Stimulated activated CD4-positive, alpha-beta T cell treated with anti-CD3 and anti-CD28 coated beads, Interleukin-12 subunit alpha, Interleukin-12 subunit beta, amount 100 ng/mL, for 48 hours (primary cell): ENCODE results near the gene HOXA9.

Experiments
- DNase-seq, 3 donors: peaks; one replicate each; pipeline ENCODE4 v3.0.0-alpha.2; 2020; ENCODE audit warnings: low read depth in 2 of 3, low spot score in 1 of 3

The HOXA9 gene

DNA sequence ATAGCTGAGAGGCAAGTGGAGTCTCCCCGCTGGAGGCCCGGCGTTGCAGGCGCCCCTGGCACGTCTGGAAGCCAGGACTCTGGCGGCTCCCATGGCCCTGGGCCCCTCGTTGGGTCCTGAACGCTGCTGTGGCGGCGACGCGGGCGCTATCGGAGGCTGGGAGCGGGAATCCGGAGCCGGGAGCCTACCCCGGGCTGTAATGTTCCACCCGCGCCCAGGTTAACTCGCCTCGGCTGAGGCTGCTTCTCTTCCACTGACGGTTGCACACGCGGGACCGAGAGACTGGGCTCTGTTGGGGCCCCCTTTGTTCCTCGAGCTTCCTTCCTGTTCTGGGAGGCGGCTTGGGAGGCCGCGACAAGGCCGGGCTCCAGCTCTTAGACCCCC is 20.6 kb downstream of the HOXA9 start:
- DNase-seq = no peak

DNA sequence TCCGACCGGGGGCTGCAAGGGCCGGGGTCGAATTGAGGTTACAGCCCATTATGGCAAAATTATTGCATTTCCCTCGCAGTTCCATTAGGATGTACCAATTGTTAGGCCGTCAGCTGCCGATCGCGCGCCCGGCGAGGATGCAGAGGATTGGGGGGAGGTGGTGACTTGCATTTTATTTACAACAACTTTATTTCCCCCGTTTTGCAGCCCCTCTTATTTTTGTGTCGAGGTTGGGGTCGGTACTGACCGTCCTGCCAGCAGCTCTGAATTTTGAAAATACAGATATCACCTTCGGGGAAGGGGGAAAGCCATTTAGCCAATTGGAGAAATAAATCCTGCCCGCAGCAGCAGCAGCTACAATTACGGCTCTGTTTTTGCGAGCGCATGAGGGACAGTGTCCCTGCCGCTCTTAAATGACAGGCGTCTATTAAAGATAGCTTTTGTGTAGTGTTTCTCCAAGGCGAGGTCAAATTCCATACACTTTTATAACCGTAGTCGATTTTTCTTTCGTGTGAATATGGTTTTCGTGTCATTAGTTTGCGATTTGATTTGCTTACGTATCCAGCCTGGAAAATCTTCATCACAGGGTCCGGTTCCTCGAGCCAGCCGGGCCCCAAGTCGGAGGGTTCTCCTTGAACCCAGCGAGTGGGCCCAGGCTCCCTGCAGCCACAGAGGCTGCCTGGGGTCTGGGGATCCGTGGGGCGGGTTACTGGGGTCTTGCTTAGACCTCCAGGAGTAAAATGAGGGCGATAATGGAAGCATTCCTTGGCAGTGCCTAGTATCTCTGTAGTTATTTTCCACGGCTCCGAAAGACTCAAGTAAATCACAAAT is 21.2 kb downstream of the HOXA9 start:
- no peak for DNase-seq

GRCh38 chr7:27143023-27143949 is 22.1 kb downstream of the HOXA9 start, which contains the start of gene HOXA5:
Gene HOXA5 (minus strand): TSS chr7:27143681. CDS start chr7:27143607, 74 bp downstream.
- DNase-seq = no peak

GRCh38 chr7:27142580-27143022 is 22.7 kb downstream of the HOXA9 start:
- no peak for DNase-seq

GRCh38 chr7:27141923-27142579 is 23.3 kb downstream of the HOXA9 start:
- no peak for DNase-seq

DNA sequence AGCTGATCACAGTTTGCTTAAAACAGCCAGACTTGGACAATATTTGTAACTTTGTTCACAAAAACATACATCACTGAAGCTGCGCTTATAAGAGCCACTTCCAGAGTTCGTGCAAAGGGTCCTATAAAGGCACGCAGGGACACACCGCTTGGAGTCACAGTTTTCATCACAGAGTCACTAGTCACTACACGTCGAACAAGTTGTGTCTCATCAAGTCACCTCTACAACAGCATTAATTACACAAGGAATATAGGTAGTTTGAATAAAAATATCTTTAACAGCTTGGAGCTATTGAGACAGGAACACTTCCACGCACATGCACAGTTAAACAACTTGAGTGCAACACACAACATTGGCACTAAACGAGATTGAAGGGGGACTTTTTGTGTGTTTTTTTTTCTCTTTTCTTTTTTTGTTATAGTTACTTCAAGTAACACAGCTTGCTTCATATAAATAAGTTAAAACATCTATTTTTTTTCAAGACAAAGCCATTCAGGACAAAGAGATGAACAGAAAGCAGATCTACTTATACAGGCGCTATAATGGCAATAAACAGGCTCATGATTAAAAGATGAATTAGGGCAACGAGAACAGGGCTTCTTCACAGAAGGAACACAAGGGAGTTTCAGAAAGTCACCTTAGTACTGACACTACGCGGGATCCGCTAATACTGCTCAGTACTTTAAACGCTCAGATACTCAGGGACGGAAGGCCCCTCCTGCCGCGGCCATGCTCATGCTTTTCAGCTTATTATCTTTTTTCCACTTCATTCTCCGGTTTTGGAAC is 24.0 kb downstream of the HOXA9 start:
- DNase-seq = no peak

GRCh38 chr7:27140126-27140857 is 25.0 kb downstream of the HOXA9 start:
- no peak for DNase-seq

- no peak for DNase-seq
Observed at GRCh38 chr7:27139334-27140125, 25.8 kb downstream of the HOXA9 start.

- no peak for DNase-seq
Observed at GRCh38 chr7:27138985-27139333, 26.4 kb downstream of the HOXA9 start.

- no peak for DNase-seq
Observed at GRCh38 chr7:27138472-27138871, 26.9 kb downstream of the HOXA9 start.

DNA sequence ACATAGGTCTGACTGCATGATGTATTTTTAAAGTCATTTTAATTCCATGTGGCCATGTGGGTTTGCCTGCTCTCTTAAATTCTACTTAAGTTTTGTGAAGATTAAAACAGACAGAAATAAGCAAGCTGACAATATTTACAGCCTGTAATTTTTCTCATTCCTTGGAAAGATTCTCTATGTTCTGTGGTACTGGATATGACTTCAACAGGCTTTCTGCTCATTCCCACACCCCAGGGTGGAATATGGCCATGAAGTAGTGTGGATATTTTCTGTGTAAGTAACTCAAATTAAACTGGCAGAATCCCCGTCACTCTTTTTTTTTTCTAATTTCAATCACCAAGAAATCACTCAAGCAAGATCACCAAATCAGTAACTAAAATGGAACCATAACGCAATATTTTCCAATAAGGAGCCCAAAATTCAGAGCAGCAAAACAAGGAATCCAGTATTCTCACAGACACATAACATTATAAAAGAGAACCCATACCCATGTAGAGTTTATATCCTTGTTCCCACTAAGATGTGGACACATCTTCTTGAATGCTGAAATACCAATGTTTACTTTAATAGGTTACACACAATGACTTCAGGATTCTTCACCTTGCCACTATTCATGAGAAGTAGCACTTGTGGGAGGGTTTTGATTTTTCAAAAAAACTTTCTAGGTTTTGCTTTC is 27.6 kb downstream of the HOXA9 start:
- no peak for DNase-seq

GRCh38 chr7:27134392-27134791 is 30.9 kb downstream of the HOXA9 start:
- DNase-seq = no peak

DNA sequence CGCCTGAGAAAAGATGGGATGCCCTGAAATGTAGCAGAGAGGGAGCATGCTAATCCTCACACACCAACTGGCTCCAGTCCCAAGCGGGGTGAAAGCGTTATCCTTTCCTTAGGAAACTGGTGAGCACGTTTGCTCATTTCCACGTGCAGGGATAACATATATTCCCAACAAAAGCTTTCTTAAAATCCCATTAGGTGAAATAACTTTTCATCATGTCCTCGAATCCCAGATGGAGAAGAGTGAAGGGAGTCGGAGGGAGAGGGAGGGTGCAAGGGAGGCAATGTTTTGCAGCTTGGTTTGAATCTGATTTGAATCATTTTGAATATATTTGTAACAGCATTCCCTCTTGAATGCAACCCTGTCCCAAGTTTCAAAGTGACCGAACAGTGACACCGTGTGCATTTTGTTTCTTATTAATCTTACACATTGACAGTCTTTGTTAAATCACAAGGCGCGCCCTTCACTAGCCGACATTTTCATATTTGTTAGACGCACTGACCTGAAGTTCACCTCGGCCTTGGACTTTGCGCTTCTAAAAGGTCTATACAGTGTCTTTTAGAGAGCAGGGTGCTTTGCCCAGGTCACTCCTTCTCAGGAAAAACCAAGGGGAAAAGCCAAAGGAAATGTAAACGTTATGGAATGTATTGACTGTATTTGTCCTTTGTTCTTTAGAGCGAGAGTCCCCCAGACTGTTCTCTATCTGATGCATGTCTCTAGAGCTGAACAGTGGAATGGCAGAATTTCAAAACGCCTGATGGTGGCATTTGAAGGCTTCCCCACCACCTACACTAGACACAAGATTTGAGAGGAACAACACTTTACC is 31.7 kb downstream of the HOXA9 start:
- no peak for DNase-seq

DNA sequence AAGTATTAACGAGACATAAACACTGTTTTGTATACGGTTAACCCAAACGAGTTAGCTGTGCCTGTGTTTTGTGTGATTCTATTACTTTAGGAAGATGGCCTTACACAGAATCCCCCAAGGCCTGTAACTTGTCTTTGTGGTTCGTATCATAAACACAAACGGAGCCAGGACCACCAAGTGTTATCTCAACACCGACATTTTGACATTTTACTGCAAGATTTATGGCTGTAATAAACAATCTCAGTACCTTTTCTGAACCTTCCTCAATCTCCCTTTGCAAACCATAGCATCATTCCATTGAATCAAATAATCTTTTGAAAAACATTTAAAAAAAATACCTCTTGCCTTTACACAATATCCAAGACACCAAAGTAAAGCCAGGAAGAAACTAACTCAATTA is 32.4 kb downstream of the HOXA9 start:
- DNase-seq = no peak

GRCh38 chr7:27132214-27132613 is 33.1 kb downstream of the HOXA9 start:
- DNase-seq = no peak

DNA sequence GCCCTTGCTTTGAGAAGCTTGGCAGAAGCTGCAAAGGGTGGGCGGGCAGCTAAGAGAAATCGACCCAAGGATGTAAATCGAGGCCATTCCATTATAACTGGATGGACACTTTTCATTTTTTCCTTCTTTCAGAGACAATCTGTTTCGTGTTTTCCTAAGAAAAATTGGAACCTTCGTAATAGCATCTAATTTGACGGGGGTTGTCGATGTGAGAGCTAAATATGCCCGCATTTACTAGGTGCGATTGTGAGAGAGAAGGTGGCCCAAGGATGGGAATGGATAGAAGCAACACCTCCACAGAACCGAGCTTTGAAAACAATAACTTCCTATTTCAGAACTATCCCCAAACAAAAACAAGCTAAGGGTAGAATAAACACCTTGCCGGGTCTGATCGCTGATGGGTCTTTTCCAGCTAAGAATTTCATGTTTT is 33.9 kb downstream of the HOXA9 start:
- DNase-seq = no peak

- DNase-seq = peak; percentile 26 to 71 (median 59)
Observed at GRCh38 chr7:27130540-27131389, 34.6 kb downstream of the HOXA9 start, which contains the start of gene HOXA4. Gene HOXA4 (minus strand): TSS chr7:27130757. CDS start chr7:27130733, 24 bp downstream.
